IMR-90 (cell line): ENCODE measurements around the gene RSBN1. TPM values are rescaled to one million over a fixed set of nuclear protein-coding genes. Genes with fewer than 3 reads are reported as not detected.

Source experiments
- ATAC-seq: fragments of 200-7000 bp; cut with Tn5 transposase; 2 replicates; pipeline ENCODE4 v1.9.1; 2020; ENCODE audit warnings: low read depth, mild to moderate bottlenecking, moderate library complexity
- BruUV-seq: library from RNA; stranded (reverse); fragments of 400-500 nt; replicated peaks from 2 replicates; lab custom pipeline; 2021; lab: Mats Ljungman, UMichigan
- CTCF ChIA-PET: fragments of 300-600 bp; formaldehyde crosslinking; extraction: SDS; loops from one replicate; lab custom pipeline; 2021; ENCODE audit warnings: antibody characterized with exemption; lab: Yijun Ruan, JAX
- POLR2A ChIA-PET: fragments of 300-600 bp; sonication (Branson Sonifier 250); formaldehyde crosslinking; loops from one replicate; lab custom pipeline; 2022; ENCODE audit warnings: antibody characterized with exemption; ENCODE audit not compliant: unreplicated experiment; lab: Charles Lee
- DNase-seq: peaks from one replicate; pipeline ENCODE4 v3.0.0; 2013
- H2AFZ ChIP-seq: replicated peaks from 2 replicates; pipeline ENCODE3; 2013; ENCODE audit warnings: low read length, mild to moderate bottlenecking; ENCODE audit not compliant: poor library complexity
- H2AK5ac ChIP-seq: 2 replicates; pipeline ENCODE4 v1.6.1; 2013; ENCODE audit warnings: low read depth, low read length, inconsistent platforms
- H2AK9ac ChIP-seq: replicated peaks from 2 replicates; pipeline ENCODE3; 2013; ENCODE audit warnings: mild to moderate bottlenecking, low read depth, low read length, moderate library complexity; ENCODE audit not compliant: poor library complexity
- H2BK120ac ChIP-seq: 2 replicates; pipeline ENCODE4 v1.6.1; 2013; ENCODE audit warnings: low read depth, low read length, inconsistent platforms
- H2BK15ac ChIP-seq: 3 replicates; pipeline ENCODE4 v1.6.1; 2013; ENCODE audit warnings: low read depth, low read length, inconsistent platforms
- H2BK20ac ChIP-seq: 2 replicates; pipeline ENCODE4 v1.6.1; 2013; ENCODE audit warnings: low read depth, mild to moderate bottlenecking, inconsistent platforms, low read length, moderate library complexity
- H2BK5ac ChIP-seq: 2 replicates; pipeline ENCODE4 v1.6.1; 2013; ENCODE audit warnings: mild to moderate bottlenecking, low read depth, low read length, inconsistent platforms; ENCODE audit not compliant: poor library complexity, severe bottlenecking
- H3K14ac ChIP-seq: replicated peaks from 2 replicates; pipeline ENCODE4 v1.6.1; 2013; ENCODE audit warnings: low read depth, low read length, inconsistent platforms
- H3K18ac ChIP-seq: 2 replicates; pipeline ENCODE4 v1.6.1; 2013; ENCODE audit warnings: low read depth, low read length, control low read depth
- H3K23ac ChIP-seq: 2 replicates; pipeline ENCODE4 v1.6.1; 2013; ENCODE audit warnings: low read depth, low read length, inconsistent platforms
- H3K27ac ChIP-seq: 2 replicates; pipeline ENCODE4 v1.5.1; 2013; ENCODE audit warnings: mild to moderate bottlenecking, control low read depth, low read length; ENCODE audit not compliant: insufficient read depth
- H3K27me3 ChIP-seq: 2 replicates; pipeline ENCODE4 v1.6.1; 2013; ENCODE audit warnings: low read length; ENCODE audit not compliant: control insufficient read depth, insufficient read depth
- H3K36me3 ChIP-seq: 2 replicates; pipeline ENCODE4 v1.6.1; 2013; ENCODE audit warnings: low read length, mixed read lengths; ENCODE audit not compliant: control insufficient read depth, insufficient read depth
- H3K4ac ChIP-seq: 2 replicates; pipeline ENCODE4 v1.6.1; 2013; ENCODE audit warnings: low read depth, low read length, inconsistent platforms
- H3K4me1 ChIP-seq: 2 replicates; pipeline ENCODE4 v1.6.1; 2013; ENCODE audit warnings: low read length, mixed read lengths; ENCODE audit not compliant: control insufficient read depth, insufficient read depth
- H3K4me2 ChIP-seq: 2 replicates; pipeline ENCODE4 v1.6.1; 2013; ENCODE audit warnings: low read depth, mild to moderate bottlenecking, control low read depth, low read length, moderate library complexity
- H3K4me3 ChIP-seq: 2 replicates; pipeline ENCODE4 v1.5.1; 2013; ENCODE audit warnings: low read depth, mild to moderate bottlenecking, control low read depth, low read length, moderate library complexity; ENCODE audit not compliant: insufficient read depth
- H3K56ac ChIP-seq: 2 replicates; pipeline ENCODE4 v1.6.1; 2013; ENCODE audit warnings: low read length, inconsistent platforms; ENCODE audit not compliant: insufficient read depth; ENCODE audit errors: extremely low read depth
- H3K79me1 ChIP-seq, 2 experiments: 2 replicates each; pipeline ENCODE4 v1.6.1; 2013; ENCODE audit warnings: low read length in 2 of 2, inconsistent platforms in 1 of 2, low read depth in 1 of 2
- H3K9ac ChIP-seq: 2 replicates; pipeline ENCODE4 v1.6.1; 2013; ENCODE audit warnings: low read depth, low read length, control low read depth
- H3K9me1 ChIP-seq: 2 replicates; pipeline ENCODE4 v1.6.1; 2013; ENCODE audit warnings: low read length, inconsistent platforms; ENCODE audit not compliant: insufficient read depth
- H3K9me3 ChIP-seq: 2 replicates; pipeline ENCODE4 v1.6.1; 2013; ENCODE audit warnings: low read length; ENCODE audit not compliant: control insufficient read depth, insufficient read depth
- H4K20me1 ChIP-seq: 2 replicates; pipeline ENCODE4 v1.6.1; 2013; ENCODE audit warnings: low read length, inconsistent platforms; ENCODE audit not compliant: insufficient read depth
- H4K5ac ChIP-seq: 2 replicates; pipeline ENCODE4 v1.6.1; 2013; ENCODE audit warnings: mild to moderate bottlenecking, low read depth, low read length, control low read depth
- H4K8ac ChIP-seq, 2 experiments: 2 replicates each; pipeline ENCODE4 v1.6.1; 2013; ENCODE audit warnings: low read depth in 2 of 2, low read length in 2 of 2, control low read depth in 1 of 2, inconsistent platforms in 1 of 2
- H4K91ac ChIP-seq: 2 replicates; pipeline ENCODE4 v1.6.1; 2013; ENCODE audit warnings: low read depth, low read length, inconsistent platforms; ENCODE audit not compliant: insufficient read depth
- BHLHE40 ChIP-seq: fragments of 150-350 bp; IDR thresholded peaks from 2 replicates; pipeline ENCODE4 v1.6.1; 2016; ENCODE audit warnings: mild to moderate bottlenecking, low read depth, low read length
- CEBPB ChIP-seq: IDR thresholded peaks from 2 replicates; pipeline ENCODE4 v1.6.1; 2012; ENCODE audit warnings: low read depth, low read length, improper control_type of control experiment
- CHD1 ChIP-seq: IDR thresholded peaks from 2 replicates; pipeline ENCODE4 v1.6.1; 2012; ENCODE audit warnings: low read depth, low read length, improper control_type of control experiment
- CTCF ChIP-seq: conservative IDR thresholded peaks from 2 replicates; pipeline ENCODE4 v1.5.1; 2012; ENCODE audit warnings: mild to moderate bottlenecking, low read depth, low read length, improper control_type of control experiment
- ELK1 ChIP-seq: fragments of 150-350 bp; IDR thresholded peaks from 2 replicates; pipeline ENCODE4 v1.6.1; 2016; ENCODE audit warnings: low read depth, mild to moderate bottlenecking, low read length, moderate library complexity, borderline replicate concordance
- MAFK ChIP-seq: IDR thresholded peaks from 2 replicates; pipeline ENCODE4 v1.6.1; 2012; ENCODE audit warnings: low read depth, low read length, improper control_type of control experiment
- MAZ ChIP-seq: IDR thresholded peaks from 2 replicates; pipeline ENCODE4 v1.6.1; 2012; ENCODE audit warnings: low read depth, mild to moderate bottlenecking, low read length, improper control_type of control experiment, moderate library complexity, borderline replicate concordance
- NFE2L2 ChIP-seq: fragments of 150-350 bp; IDR thresholded peaks from 2 replicates; pipeline ENCODE4 v1.6.1; 2016; ENCODE audit warnings: low read depth, mild to moderate bottlenecking, low read length
- POLR2A ChIP-seq: IDR thresholded peaks from 2 replicates; pipeline ENCODE4 v1.6.1; 2012; ENCODE audit warnings: mild to moderate bottlenecking, low read depth, low read length
- RAD21 ChIP-seq: IDR thresholded peaks from 2 replicates; pipeline ENCODE4 v1.6.1; 2012; ENCODE audit warnings: low read length, improper control_type of control experiment
- RCOR1 ChIP-seq: IDR thresholded peaks from 2 replicates; pipeline ENCODE4 v1.6.1; 2012; ENCODE audit warnings: mild to moderate bottlenecking, low read length, improper control_type of control experiment; ENCODE audit not compliant: insufficient replicate concordance
- SMC3 ChIP-seq: fragments of 150-350 bp; IDR thresholded peaks from 2 replicates; pipeline ENCODE4 v1.6.1; 2016; ENCODE audit warnings: low read depth, mild to moderate bottlenecking, antibody characterized with exemption, low read length, moderate library complexity
- WGBS, 2 experiments: methylation state at CpG; one replicate each; pipeline versions ENCODE4 v1.1.5 to v1.1.7; 2013; ENCODE audit warnings: missing lambda C conversion rate in 2 of 2; ENCODE audit not compliant: insufficient read length in 1 of 2; ENCODE audit errors: extremely low coverage in 2 of 2; 5-methylcytosine and 5-hydroxymethylcytosine counted together
- dilution Hi-C: fragments of 300-500 bp; cut with HindIII; formaldehyde crosslinking; loops from one replicate; pipeline ENCODE4 v1.14.3; 2018; ENCODE audit warnings: low sequenced_read_pairs; ENCODE audit not compliant: unreplicated experiment
- in situ Hi-C: fragments of 300-500 bp; cut with MboI; formaldehyde crosslinking; loops from 3 replicates; pipeline ENCODE4 v1.14.3; 2019; ENCODE audit warnings: low sequenced_read_pairs, inconsistent platforms, mixed read lengths
- intact Hi-C: fragments of 100-400 bp; cut with micrococcal nuclease; formaldehyde crosslinking; loops from 2 replicates; pipeline ENCODE4 v1.10.0; 2022
- polyA plus RNA-seq, 3 experiments: library from polyadenylated mRNA; depleted of rRNA; stranded (reverse); fragments of >200 nt; gene quantifications; 2 replicates each; pipeline ENCODE4 v1.2.3, GENCODE V29; 2012; ENCODE audit warnings: low replicate concordance in 1 of 3
- total RNA-seq: library from RNA; depleted of rRNA; stranded (reverse); fragments of >200 nt; gene quantifications from 2 replicates; pipeline ENCODE4 v1.2.3, GENCODE V29; 2012

The RSBN1 gene
- total and polyA plus RNA-seq, 2 of the 4 experiments (the other 2 are of a cell fraction): 5.3 to 11.7 TPM

DNA sequence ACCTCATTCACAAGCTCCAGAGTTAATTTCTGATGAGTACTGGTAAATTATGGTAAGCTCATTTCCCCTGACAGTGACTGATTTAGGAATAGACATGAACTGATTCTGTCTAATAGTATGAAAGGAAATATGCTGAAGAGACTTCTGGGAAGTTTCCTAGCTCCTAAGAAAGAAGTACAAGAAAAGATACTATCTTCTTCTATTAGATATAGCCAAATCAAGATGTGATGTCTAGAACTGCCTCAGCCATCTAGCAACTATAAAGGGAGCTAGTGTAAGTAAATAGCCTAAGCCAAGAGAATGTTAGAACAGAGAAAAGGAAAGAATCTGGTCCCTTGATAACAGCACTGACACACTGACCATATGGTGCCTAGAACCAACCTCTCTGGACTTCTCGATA, 42.2 kb downstream of the RSBN1 start:
- 60% methylated on average over 1 of the region's 1 CpG; no CpG with 5 or more reads in 1 of the 2 experiments for WGBS, 2 experiments
- no TSS peak for BruUV-seq
- dilution Hi-C loops (no loop called here), in situ Hi-C loops (no loop called here), intact Hi-C loops (loop anchor here (1.0 kb wide), 1 partner anchor 26 kb away; no protein-coding TSS in a partner anchor)
- ChIA-PET CTCF (no interaction called here), POLR2A (no interaction called here)
- Histone ChIP-seq H4K5ac (no peak overlapping the region), H3K4ac (no peak overlapping the region), H3K79me1 (peaks cover 5 to 14% of the 10 kb centered on the region in 2 experiments), H2AFZ (no peak overlapping the region), H2AK5ac (no peak overlapping the region), H3K36me3 (peaks cover 6% of the 10 kb centered on the region), H3K27ac (no peak overlapping the region), H3K4me1 (no peaks in the 10 kb centered on the region), H3K18ac (no peak overlapping the region), H2BK5ac (no peak overlapping the region), H2BK15ac (no peak overlapping the region), H4K8ac (no peak overlapping the region), H3K9ac (no peak overlapping the region), H2BK20ac (no peak overlapping the region), H3K9me3 (no peaks in the 10 kb centered on the region), H4K20me1 (no peaks in the 10 kb centered on the region), H3K4me3 (no peak overlapping the region), H2AK9ac (no peak overlapping the region), H3K23ac (no peak overlapping the region), H3K27me3 (no peaks in the 10 kb centered on the region), H3K4me2 (no peak overlapping the region), H3K14ac (no peak overlapping the region), H4K91ac (no peak overlapping the region), H3K9me1 (no peaks in the 10 kb centered on the region), H3K56ac (no peak overlapping the region), H2BK120ac (no peak overlapping the region)
- ATAC-seq: no peak
- no peak for TF ChIP-seq CTCF
- TF ChIP-seq ELK1: no peak
- no peak for TF ChIP-seq RAD21
- TF ChIP-seq SMC3: no peak
- no peak for TF ChIP-seq BHLHE40
- TF ChIP-seq POLR2A: no peak
- no peak for TF ChIP-seq MAFK
- no peak for TF ChIP-seq NFE2L2
- no peak for TF ChIP-seq CHD1
- TF ChIP-seq MAZ: no peak
- no peak for TF ChIP-seq RCOR1
- no peak for TF ChIP-seq CEBPB
- DNase-seq: no peak
